Neural progenitor cell (in vitro differentiated cells): ENCODE measurements around the gene MMP20. TPM values are rescaled to one million over a fixed set of nuclear protein-coding genes. Genes with fewer than 3 reads are reported as not detected.

ENCODE experiments used
- DNase-seq: peaks from one replicate; pipeline ENCODE4 v3.0.0-alpha.2; 2016; ENCODE audit warnings: low spot score
- H2AFZ ChIP-seq: fragments of 200-600 bp; sonication (generic); replicated peaks from 2 replicates; pipeline ENCODE4 v1.6.1; 2016; ENCODE audit warnings: antibody characterized with exemption
- H3F3A ChIP-seq: fragments of 200-600 bp; sonication (generic); 2 replicates; pipeline ENCODE4 v1.6.1; 2016; ENCODE audit warnings: antibody characterized with exemption, low read depth
- H3K27ac ChIP-seq: fragments of 200-600 bp; sonication (generic); 2 replicates; pipeline ENCODE4 v1.5.1; 2016; ENCODE audit warnings: mild to moderate bottlenecking
- H3K27me3 ChIP-seq: fragments of 200-600 bp; sonication (generic); 2 replicates; pipeline ENCODE4 v1.6.1; 2016; ENCODE audit warnings: mild to moderate bottlenecking, moderate library complexity
- H3K36me3 ChIP-seq: fragments of 200-600 bp; sonication (generic); 2 replicates; pipeline ENCODE4 v1.5.1; 2016
- H3K4me1 ChIP-seq: fragments of 200-600 bp; sonication (generic); 2 replicates; pipeline ENCODE4 v1.6.1; 2016; ENCODE audit warnings: mixed run types
- H3K4me2 ChIP-seq: fragments of 200-600 bp; sonication (generic); 2 replicates; pipeline ENCODE4 v1.6.1; 2016
- H3K4me3 ChIP-seq: fragments of 200-600 bp; sonication (generic); 2 replicates; pipeline ENCODE4 v1.5.1; 2016
- H3K79me2 ChIP-seq: fragments of 200-600 bp; sonication (generic); 2 replicates; pipeline ENCODE4 v1.6.1; 2016; ENCODE audit warnings: low read depth
- H3K9ac ChIP-seq: fragments of 200-600 bp; sonication (generic); 2 replicates; pipeline ENCODE4 v1.6.1; 2016
- H3K9me3 ChIP-seq: fragments of 200-600 bp; sonication (generic); 2 replicates; pipeline ENCODE4 v1.5.1; 2016; ENCODE audit warnings: low read depth
- H4K20me1 ChIP-seq: fragments of 200-600 bp; sonication (generic); 2 replicates; pipeline ENCODE4 v1.6.1; 2016; ENCODE audit warnings: low read depth
- H3K27ac Mint-ChIP-seq: 3 replicates; pipeline ENCODE4 v1.8.0; 2021; ENCODE audit warnings: mixed read lengths
- H3K27me3 Mint-ChIP-seq: 2 replicates; pipeline ENCODE4 v1.8.0; 2022; ENCODE audit warnings: low read depth, mild to moderate bottlenecking, inconsistent platforms, moderate library complexity, mixed read lengths; ENCODE audit not compliant: insufficient read depth
- H3K36me3 Mint-ChIP-seq: 3 replicates; pipeline ENCODE4 v1.8.0; 2021; ENCODE audit warnings: mixed read lengths
- H3K4me1 Mint-ChIP-seq: 3 replicates; pipeline ENCODE4 v1.8.0; 2021; ENCODE audit warnings: mixed read lengths
- H3K4me3 Mint-ChIP-seq: 3 replicates; pipeline ENCODE4 v1.8.0; 2021; ENCODE audit warnings: mild to moderate bottlenecking, moderate library complexity, mixed read lengths
- H3K9me3 Mint-ChIP-seq: 3 replicates; pipeline ENCODE4 v1.8.0; 2020; ENCODE audit warnings: mixed read lengths
- CTCF ChIP-seq: fragments of 200-600 bp; sonication (generic); IDR thresholded peaks from 2 replicates; pipeline ENCODE4 v1.5.1; 2017; ENCODE audit warnings: antibody characterized with exemption, mild to moderate bottlenecking
- EZH2 ChIP-seq: fragments of 200-600 bp; sonication (generic); IDR thresholded peaks from 2 replicates; pipeline ENCODE4 v1.6.1; 2017; ENCODE audit warnings: antibody characterized with exemption, mild to moderate bottlenecking, moderate library complexity
- EZH2phosphoT487 ChIP-seq: fragments of 200-600 bp; sonication (generic); IDR thresholded peaks from 2 replicates; pipeline ENCODE4 v1.6.1; 2017; ENCODE audit warnings: antibody characterized with exemption
- total RNA-seq: library from RNA; depleted of rRNA; stranded (reverse); fragments of >200 nt; gene quantifications from 2 replicates; pipeline ENCODE4 v1.2.3, GENCODE V29; 2015; ENCODE audit warnings: low replicate concordance

Gene MMP20
- total RNA-seq, 1 donor from 2014 or later: not detected

GRCh38 chr11:102572554-102573220 lies 52.4 kb downstream of the MMP20 start:
- H3K27ac ChIP-seq: no peak overlapping the region
- H3K9ac ChIP-seq: no peak overlapping the region
- peaks cover 2% of the 10 kb centered on the region for H3K27me3 Mint-ChIP-seq
- H2AFZ ChIP-seq: no peak overlapping the region
- H3F3A ChIP-seq: no peaks in the 10 kb centered on the region
- no peak overlapping the region for H3K27ac Mint-ChIP-seq
- H3K36me3 Mint-ChIP-seq: no peaks in the 10 kb centered on the region
- no peak for DNase-seq
- TF ChIP-seq EZH2phosphoT487 (no peak), CTCF (no peak), EZH2 (no peak)
- H3K4me3 Mint-ChIP-seq: no peak overlapping the region
- no peaks in the 10 kb centered on the region for H3K27me3 ChIP-seq
- no peaks in the 10 kb centered on the region for H3K79me2 ChIP-seq
- no peaks in the 10 kb centered on the region for H3K4me1 Mint-ChIP-seq
- peaks cover 6% of the 10 kb centered on the region for H3K9me3 Mint-ChIP-seq
- H3K4me2 ChIP-seq: no peak overlapping the region
- H3K36me3 ChIP-seq: no peaks in the 10 kb centered on the region
- no peak overlapping the region for H3K4me3 ChIP-seq
- H3K9me3 ChIP-seq: no peaks in the 10 kb centered on the region
- H4K20me1 ChIP-seq: no peaks in the 10 kb centered on the region
- no peaks in the 10 kb centered on the region for H3K4me1 ChIP-seq

GRCh38 chr11:102568851-102569250 lies 56.3 kb downstream of the MMP20 start:
- Mint-ChIP-seq H3K27ac (no peak overlapping the region), H3K27me3 (peaks cover 2% of the 10 kb centered on the region)

GRCh38 chr11:102566112-102566511 lies 59.0 kb downstream of the MMP20 start:
- Histone ChIP-seq H3K9ac (no peak overlapping the region), H3K79me2 (no peaks in the 10 kb centered on the region), H2AFZ (no peak overlapping the region), H3K27ac (no peak overlapping the region), H3F3A (no peaks in the 10 kb centered on the region), H3K4me2 (no peak overlapping the region), H3K27me3 (no peaks in the 10 kb centered on the region), H3K4me1 (no peaks in the 10 kb centered on the region), H3K36me3 (no peaks in the 10 kb centered on the region), H3K4me3 (no peak overlapping the region), H4K20me1 (no peaks in the 10 kb centered on the region), H3K9me3 (no peaks in the 10 kb centered on the region)
- Mint-ChIP-seq H3K4me3 (no peak overlapping the region), H3K9me3 (peaks cover 13% of the 10 kb centered on the region), H3K4me1 (no peaks in the 10 kb centered on the region), H3K27ac (no peak overlapping the region), H3K36me3 (no peaks in the 10 kb centered on the region), H3K27me3 (peaks cover 2% of the 10 kb centered on the region)
- TF ChIP-seq CTCF: no peak
- TF ChIP-seq EZH2phosphoT487: no peak
- TF ChIP-seq EZH2: no peak
- DNase-seq: no peak

More at GRCh38 chr11:102568851-102569250, 56.3 kb downstream of the MMP20 start:
- Histone ChIP-seq H3K4me1 (no peaks in the 10 kb centered on the region), H3K36me3 (no peaks in the 10 kb centered on the region), H3K4me2 (no peak overlapping the region), H3K27ac (no peak overlapping the region), H3K9ac (no peak overlapping the region), H3K79me2 (no peaks in the 10 kb centered on the region), H2AFZ (no peak overlapping the region), H3F3A (no peaks in the 10 kb centered on the region), H3K4me3 (no peak overlapping the region), H4K20me1 (no peaks in the 10 kb centered on the region), H3K9me3 (no peaks in the 10 kb centered on the region), H3K27me3 (no peaks in the 10 kb centered on the region)
- Mint-ChIP-seq H3K4me3 (no peak overlapping the region), H3K36me3 (no peaks in the 10 kb centered on the region), H3K4me1 (no peaks in the 10 kb centered on the region), H3K9me3 (peaks cover 13% of the 10 kb centered on the region)
- DNase-seq: no peak
- TF ChIP-seq EZH2 (no peak), CTCF (no peak), EZH2phosphoT487 (no peak)
